ENCODE results near the gene EFS. TPM values are rescaled to one million over a fixed set of nuclear protein-coding genes. Genes with fewer than 3 reads are reported as not detected.

The EFS gene
- total and polyA plus RNA-seq, 2 donors (not counting 1 experiment from before 2014, with no cell fraction given): not detected

DNA sequence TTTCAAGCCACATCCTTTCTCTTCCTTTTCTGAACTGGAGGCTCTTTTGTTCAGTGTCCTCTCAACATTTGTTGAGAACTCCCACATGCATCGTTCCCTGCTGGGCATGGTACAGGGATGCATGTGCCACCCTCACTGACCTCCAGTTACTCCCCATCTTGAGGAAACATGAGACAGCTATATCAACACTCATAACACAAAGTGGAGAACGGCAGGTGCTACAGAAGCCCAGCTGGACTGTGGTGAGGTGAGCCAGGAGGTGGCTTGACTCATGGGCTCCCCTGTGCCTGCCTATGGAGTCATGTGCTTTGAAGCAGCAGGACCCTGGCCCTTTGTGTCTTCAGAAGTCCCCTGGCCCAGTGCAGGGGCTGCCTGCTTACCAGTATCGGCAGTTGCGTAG is 33.4 kb upstream of the EFS start:
- H3K9ac ChIP-seq (ENCODE audit: low read length): no peak overlapping the region
- no peak overlapping the region for H3K27ac ChIP-seq (ENCODE audit: low read length in 2 of 2)
- DNase-seq: no peak
- ATAC-seq (ENCODE audit: low read depth): no peak
- H3K9me3 ChIP-seq (ENCODE audit: control extremely low read depth in 1 of 3, control insufficient read depth in 2 of 3, insufficient read depth in 1 of 3, low read length in 2 of 3): no peaks in the 10 kb centered on the region
- H2AFZ ChIP-seq (ENCODE audit: insufficient read depth, low read depth, low read length, poor library complexity, severe bottlenecking): no peak overlapping the region
- H3K4me3 Mint-ChIP-seq: no peak overlapping the region
- 93% methylated on average over 3 of the region's 4 CpGs for WGBS (ENCODE audit: insufficient coverage)
- no peak overlapping the region for H3K27ac Mint-ChIP-seq
- ChIA-PET POLR2A (no interaction called here), CTCF (no interaction called here)
- TF ChIP-seq EZH2 (IDR thresholded peaks at IDR 0.05; ENCODE audit: borderline replicate concordance, insufficient read depth, low read depth, low read length, poor library complexity, severe bottlenecking): no peak
- TF ChIP-seq, protein P1, sequence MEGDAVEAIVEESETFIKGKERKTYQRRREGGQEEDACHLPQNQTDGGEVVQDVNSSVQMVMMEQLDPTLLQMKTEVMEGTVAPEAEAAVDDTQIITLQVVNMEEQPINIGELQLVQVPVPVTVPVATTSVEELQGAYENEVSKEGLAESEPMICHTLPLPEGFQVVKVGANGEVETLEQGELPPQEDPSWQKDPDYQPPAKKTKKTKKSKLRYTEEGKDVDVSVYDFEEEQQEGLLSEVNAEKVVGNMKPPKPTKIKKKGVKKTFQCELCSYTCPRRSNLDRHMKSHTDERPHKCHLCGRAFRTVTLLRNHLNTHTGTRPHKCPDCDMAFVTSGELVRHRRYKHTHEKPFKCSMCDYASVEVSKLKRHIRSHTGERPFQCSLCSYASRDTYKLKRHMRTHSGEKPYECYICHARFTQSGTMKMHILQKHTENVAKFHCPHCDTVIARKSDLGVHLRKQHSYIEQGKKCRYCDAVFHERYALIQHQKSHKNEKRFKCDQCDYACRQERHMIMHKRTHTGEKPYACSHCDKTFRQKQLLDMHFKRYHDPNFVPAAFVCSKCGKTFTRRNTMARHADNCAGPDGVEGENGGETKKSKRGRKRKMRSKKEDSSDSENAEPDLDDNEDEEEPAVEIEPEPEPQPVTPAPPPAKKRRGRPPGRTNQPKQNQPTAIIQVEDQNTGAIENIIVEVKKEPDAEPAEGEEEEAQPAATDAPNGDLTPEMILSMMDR (IDR thresholded peaks at IDR 0.05): no peak
- H3K36me3 ChIP-seq (replicated peaks in 1 of 2; ENCODE audit: control extremely low read depth in 1 of 2, control insufficient read depth in 1 of 2, extremely low read depth in 1 of 2, insufficient read depth in 2 of 2, low read length in 1 of 2): no peaks in the 10 kb centered on the region
- H3K4me1 ChIP-seq (ENCODE audit: control insufficient read depth in 2 of 2, insufficient read depth in 2 of 2, low read length in 2 of 2): no peaks in the 10 kb centered on the region
- H3K27me3 ChIP-seq (replicated peaks in 1 of 4; ENCODE audit: control extremely low read depth in 1 of 4, control insufficient read depth in 3 of 4, insufficient read depth in 4 of 4, low read length in 3 of 4): peaks cover 0 to 5% (median 0%) of the 10 kb centered on the region in 4 experiments
- H3K9me3 Mint-ChIP-seq (ENCODE audit: insufficient read depth): no peaks in the 10 kb centered on the region
- H3K4me2 ChIP-seq (replicated peaks; ENCODE audit: low read depth, low read length, poor library complexity, severe bottlenecking): no peak overlapping the region
- H3K79me2 ChIP-seq (ENCODE audit: control insufficient read depth, insufficient read depth, low read length): no peaks in the 10 kb centered on the region
- no peaks in the 10 kb centered on the region for H4K20me1 ChIP-seq (ENCODE audit: control insufficient read depth, insufficient read depth, low read length, poor library complexity, severe bottlenecking)
- intact Hi-C loops (cut with micrococcal nuclease): no loop called here
- H3K27me3 Mint-ChIP-seq: peaks cover 34% of the 10 kb centered on the region
- H3K4me1 Mint-ChIP-seq: no peaks in the 10 kb centered on the region
- no peak overlapping the region for H3K4me3 ChIP-seq (ENCODE audit: control extremely low read depth in 1 of 5, extremely low read depth in 1 of 5, insufficient read depth in 1 of 5, low read depth in 2 of 5, low read length in 4 of 5)

GRCh38 chr14:23396781-23397407 is 31.9 kb upstream of the EFS start:
- TF ChIP-seq, protein P1 (IDR thresholded peaks at IDR 0.05): no peak
- TF ChIP-seq EZH2 (IDR thresholded peaks at IDR 0.05; ENCODE audit: borderline replicate concordance, insufficient read depth, low read depth, low read length, poor library complexity, severe bottlenecking): no peak
- Mint-ChIP-seq H3K4me3 (no peak overlapping the region), H3K4me1 (no peaks in the 10 kb centered on the region), H3K27me3 (peaks cover 34% of the 10 kb centered on the region), H3K27ac (no peak overlapping the region), H3K9me3 (ENCODE audit: insufficient read depth) (no peaks in the 10 kb centered on the region)
- Histone ChIP-seq H3K4me3 (ENCODE audit: control extremely low read depth in 1 of 5, extremely low read depth in 1 of 5, insufficient read depth in 1 of 5, low read depth in 2 of 5, low read length in 4 of 5) (no peak overlapping the region), H2AFZ (ENCODE audit: insufficient read depth, low read depth, low read length, poor library complexity, severe bottlenecking) (no peak overlapping the region), H3K4me1 (ENCODE audit: control insufficient read depth in 2 of 2, insufficient read depth in 2 of 2, low read length in 2 of 2) (no peaks in the 10 kb centered on the region), H3K27me3 (replicated peaks in 1 of 4; ENCODE audit: control extremely low read depth in 1 of 4, control insufficient read depth in 3 of 4, insufficient read depth in 4 of 4, low read length in 3 of 4) (peaks cover 0 to 2% (median 0%) of the 10 kb centered on the region in 4 experiments), H4K20me1 (ENCODE audit: control insufficient read depth, insufficient read depth, low read length, poor library complexity, severe bottlenecking) (no peaks in the 10 kb centered on the region), H3K9ac (ENCODE audit: low read length) (no peak overlapping the region), H3K36me3 (replicated peaks in 1 of 2; ENCODE audit: control extremely low read depth in 1 of 2, control insufficient read depth in 1 of 2, extremely low read depth in 1 of 2, insufficient read depth in 2 of 2, low read length in 1 of 2) (no peaks in the 10 kb centered on the region), H3K9me3 (ENCODE audit: control extremely low read depth in 1 of 3, control insufficient read depth in 2 of 3, insufficient read depth in 1 of 3, low read length in 2 of 3) (no peaks in the 10 kb centered on the region), H3K27ac (ENCODE audit: low read length in 2 of 2) (no peak overlapping the region), H3K79me2 (ENCODE audit: control insufficient read depth, insufficient read depth, low read length) (no peaks in the 10 kb centered on the region), H3K4me2 (replicated peaks; ENCODE audit: low read depth, low read length, poor library complexity, severe bottlenecking) (no peak overlapping the region)
- CTCF ChIA-PET: interaction anchor here (0.8 kb wide), 1 partner anchor 143 kb away, joined by 3 read pairs; no protein-coding TSS in a partner anchor
- ATAC-seq (ENCODE audit: low read depth) (no peak), DNase-seq (no peak)
- WGBS (ENCODE audit: insufficient coverage): 98% methylated on average over 7 of the region's 10 CpGs
- intact Hi-C loops (cut with micrococcal nuclease): no loop called here
- POLR2A ChIA-PET: no interaction called here

Data from B cell (primary cell).